ENCODE measurements around the gene XPC.

XPC gene

DNA sequence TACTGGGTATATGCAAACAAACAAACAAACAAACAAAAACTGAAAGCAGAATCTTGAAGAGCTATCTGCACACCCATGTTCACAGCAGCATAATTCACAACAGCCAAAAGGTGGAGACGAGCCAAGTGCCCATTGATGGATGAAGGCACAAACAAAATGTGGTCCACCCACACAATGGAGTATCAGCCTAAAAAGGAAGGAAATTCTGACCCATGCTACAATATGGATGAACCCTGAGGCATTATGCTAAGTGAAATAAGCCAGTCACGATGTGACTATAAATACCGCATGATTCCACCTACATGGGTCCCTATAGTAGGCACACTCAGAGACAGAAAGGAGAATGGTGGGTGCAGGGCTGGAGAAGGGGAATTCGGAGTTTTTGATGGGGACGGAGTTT, 24.1 kb downstream of the XPC start:
- no peak for DNase-seq
- TF ChIP-seq POLR2A (IDR thresholded peaks at IDR 0.05; ENCODE audit: low read length) = no peak
- no peak for TF ChIP-seq GATA1 (IDR thresholded peaks at IDR 0.05; ENCODE audit: low read depth, low read length)

DNA sequence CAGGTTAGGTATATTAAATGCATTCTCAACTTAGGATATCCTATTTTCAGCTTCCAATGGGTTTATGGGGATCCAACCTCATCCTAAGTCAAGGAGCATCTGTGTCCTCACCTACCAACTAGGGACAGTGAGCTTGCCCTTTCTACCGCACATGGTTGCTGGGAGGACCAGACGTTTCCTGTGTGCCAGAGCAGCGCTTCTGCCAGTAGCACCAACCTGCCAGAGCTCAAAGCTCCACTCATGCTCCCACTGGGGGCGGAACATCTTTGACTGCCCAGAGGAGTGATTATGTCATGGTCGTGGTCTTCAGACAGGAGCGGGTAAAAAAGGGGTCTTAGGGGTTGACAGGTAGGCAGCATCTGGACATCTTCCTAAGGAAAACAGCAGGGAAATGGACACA, 24.7 kb downstream of the XPC start:
- DNase-seq = no peak
- no peak for TF ChIP-seq POLR2A (IDR thresholded peaks at IDR 0.05; ENCODE audit: low read length)
- no peak for TF ChIP-seq GATA1 (IDR thresholded peaks at IDR 0.05; ENCODE audit: low read depth, low read length)

DNA sequence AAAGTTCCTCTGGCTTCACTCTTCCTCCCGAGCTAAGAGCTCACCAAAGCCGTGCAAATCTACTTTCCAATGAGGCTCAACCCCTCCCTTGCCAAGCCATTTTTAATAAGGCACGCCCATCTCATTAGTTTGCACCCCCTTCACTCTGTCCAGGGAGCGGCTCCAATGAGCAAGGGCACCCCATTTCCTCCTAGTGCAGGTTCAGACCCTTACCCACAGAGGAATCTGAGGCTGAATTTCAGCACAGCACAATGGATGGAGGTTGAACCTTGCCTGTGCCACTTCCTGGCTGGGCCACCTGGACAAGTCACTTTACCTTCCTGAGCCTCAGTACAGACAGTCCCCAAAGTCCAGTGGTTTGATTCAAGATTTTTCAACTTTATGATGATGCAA, 25.4 kb downstream of the XPC start:
- no peak for DNase-seq
- no peak for TF ChIP-seq POLR2A (IDR thresholded peaks at IDR 0.05; ENCODE audit: low read length)
- no peak for TF ChIP-seq GATA1 (IDR thresholded peaks at IDR 0.05; ENCODE audit: low read depth, low read length)

DNA sequence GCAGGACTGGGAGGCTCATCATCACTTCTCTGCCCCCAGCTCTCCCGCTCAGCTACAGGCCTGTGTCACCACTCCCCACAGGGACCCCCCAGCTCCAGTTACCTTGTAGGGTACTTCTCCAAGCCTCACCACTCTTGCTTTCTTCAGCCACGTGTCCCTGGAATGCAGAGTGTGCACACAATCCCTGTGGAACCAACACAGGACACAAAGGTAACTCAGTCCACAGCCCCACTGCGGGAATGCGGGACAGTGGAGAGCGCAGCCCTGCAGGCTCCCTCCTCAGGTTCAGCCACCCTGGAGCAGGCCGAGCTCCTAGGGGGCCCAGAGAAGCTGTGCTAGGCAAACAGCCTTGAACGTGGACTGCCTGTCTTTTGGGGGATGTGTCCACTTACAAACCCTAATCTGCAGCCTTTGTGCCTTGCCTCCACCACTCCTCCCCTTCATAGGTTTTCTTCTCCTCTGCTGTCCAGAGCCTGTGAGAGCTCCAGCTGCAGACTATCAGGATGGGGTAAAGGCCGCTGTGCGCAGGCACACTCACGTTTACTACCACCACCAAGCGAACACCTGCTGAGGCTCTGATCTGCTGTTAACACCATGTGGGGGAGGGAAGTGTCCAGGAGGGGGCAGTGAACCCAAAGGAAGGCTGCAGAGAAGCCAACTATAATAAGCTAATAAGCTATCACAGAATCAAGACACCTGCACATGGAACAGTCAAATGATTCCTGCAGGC, 26.0 kb downstream of the XPC start:
- peak in 1 of 2 experiments; percentile 25 for DNase-seq

DNA sequence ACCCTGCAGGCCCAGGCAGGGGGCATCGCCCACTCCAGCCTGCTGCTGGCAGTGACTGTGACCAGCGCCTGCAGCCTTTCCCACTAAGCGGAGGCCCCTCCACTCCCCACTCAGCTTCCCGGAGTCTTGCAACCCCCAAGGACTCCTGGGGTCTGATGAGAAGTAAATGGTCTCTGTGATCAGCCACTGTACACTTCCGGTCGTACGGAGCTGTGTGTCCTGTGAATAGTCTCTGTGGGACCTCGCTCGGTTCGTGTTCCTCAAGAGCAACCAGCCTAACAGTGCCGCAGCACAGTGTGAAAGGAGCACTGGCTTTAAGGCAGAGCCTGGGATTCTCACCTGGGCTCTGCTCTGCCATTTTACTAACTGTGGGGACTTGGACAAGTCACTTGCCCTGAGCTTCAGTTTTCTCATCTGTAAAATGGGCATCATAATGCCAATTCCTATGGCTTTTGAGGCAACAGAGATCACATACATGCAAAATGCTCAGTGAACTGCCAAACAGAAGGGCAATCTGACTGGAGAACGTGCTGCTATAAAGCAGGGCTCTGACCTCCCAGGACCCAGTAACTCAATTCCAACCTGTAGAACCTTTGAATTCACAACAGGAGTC, 26.8 kb downstream of the XPC start:
- DNase-seq = no peak
- TF ChIP-seq GATA1 (IDR thresholded peaks at IDR 0.05; ENCODE audit: low read depth, low read length) (no peak), POLR2A (IDR thresholded peaks at IDR 0.05; ENCODE audit: low read length) (no peak)

More for the DNA sequence above, 26.0 kb downstream of the XPC start:
- TF ChIP-seq GATA1 (IDR thresholded peaks at IDR 0.05; ENCODE audit: low read depth, low read length) (no peak), POLR2A (IDR thresholded peaks at IDR 0.05; ENCODE audit: low read length) (no peak)

DNA sequence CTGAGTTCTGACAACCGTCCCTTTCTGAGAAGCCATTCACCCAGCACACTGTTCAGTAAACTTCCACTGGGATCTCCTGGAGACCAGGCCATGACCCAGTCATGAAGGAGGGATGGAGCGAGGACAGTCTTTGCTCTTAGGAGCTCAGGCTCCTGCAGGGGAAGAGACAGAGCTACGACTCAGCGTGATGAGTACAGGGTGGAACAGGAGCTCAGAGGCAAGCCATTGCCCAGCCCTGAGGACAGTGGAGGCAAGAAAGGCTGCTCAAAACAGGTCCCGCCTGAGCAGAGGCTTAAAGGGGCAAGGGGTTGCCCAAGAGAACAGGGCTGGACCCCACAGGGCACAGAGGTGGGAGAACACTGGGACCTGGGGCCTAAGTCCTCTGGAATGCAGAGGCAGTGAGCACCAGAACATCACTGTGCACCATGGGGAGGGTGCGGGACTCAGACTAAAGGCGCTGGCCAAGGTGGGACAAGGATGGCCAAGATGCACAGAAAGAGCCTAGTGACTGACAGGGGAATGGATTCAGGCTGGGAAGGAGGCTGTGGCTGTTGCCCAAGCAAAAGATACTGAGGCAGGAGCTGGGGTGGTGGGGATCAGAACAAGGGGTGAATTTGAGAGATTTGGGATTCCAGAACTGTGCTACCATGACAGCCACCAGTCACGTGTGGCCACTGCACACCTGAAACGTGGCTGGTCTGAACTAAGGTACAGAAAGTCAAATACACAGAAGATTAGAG, 27.7 kb downstream of the XPC start:
- TF ChIP-seq POLR2A (IDR thresholded peaks at IDR 0.05; ENCODE audit: low read length) = no peak
- no peak for TF ChIP-seq GATA1 (IDR thresholded peaks at IDR 0.05; ENCODE audit: low read depth, low read length)
- DNase-seq = no peak

DNA sequence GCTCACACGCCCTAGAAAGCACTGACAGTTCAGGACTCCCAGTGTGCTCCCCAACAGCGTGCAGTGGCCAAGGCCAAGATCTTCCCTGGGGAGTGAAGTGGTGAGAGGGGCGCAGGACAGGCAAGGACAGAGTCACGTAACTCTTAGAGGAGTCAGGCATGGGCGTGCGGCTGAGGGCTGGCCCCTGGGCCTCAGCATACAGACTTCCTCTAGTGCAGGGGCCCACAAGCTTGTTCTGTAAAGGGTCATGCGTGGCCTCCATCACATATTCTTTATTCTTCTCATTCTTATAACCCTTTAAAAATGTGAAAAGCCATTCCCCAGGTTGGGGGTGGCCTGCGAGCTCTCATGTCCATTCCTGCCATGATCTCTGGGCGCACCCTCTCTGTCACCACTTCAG, 28.3 kb downstream of the XPC start:
- no peak for TF ChIP-seq POLR2A (IDR thresholded peaks at IDR 0.05; ENCODE audit: low read length)
- no peak for TF ChIP-seq GATA1 (IDR thresholded peaks at IDR 0.05; ENCODE audit: low read depth, low read length)
- DNase-seq = no peak

DNA sequence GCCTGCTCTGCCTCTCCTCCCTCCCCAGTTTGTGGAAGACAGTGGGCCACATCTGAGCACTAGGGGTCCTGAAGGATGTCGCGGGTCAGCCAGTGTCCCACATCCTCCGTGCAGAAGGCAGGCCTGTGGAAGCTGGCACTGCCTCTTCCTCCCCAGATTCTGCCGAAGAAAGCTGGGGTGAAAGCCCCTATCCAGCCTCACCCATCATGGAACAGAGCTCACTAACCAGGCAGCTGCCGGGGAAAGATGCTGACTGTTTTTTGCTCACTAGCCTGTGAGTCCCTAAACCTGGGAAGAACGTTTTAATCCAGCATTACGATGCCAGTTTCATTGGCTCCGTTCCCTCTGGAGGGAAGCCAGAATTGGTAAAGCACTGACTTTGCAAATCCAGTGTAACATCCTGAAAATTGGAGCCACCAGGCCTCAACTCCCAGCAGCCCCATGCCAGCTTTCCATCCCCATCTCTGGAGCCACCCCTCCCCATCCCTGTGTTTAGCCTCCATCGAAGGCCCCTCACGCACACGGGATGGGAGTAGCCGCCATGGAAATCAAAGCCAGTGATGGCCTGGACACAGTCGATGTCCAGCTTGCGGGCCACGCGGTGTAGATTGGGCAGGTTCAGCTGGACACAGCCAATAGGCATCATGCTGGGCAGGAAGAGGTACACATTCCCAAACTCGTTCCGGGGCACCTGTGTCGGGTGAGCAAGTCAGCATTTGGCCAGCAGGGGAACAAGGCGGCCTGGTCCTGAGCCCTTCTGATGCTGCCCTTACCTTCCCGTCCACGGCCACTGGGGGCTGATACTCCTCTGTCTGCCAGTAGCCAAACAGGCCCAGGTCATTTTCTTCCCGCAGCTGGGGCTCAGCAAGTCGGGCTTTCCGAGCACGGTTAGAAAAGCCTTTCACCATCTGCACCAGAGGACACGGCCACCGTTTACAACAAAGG, 30.1 kb downstream of the XPC start:
- DNase-seq = no peak
- TF ChIP-seq POLR2A (IDR thresholded peaks at IDR 0.05; ENCODE audit: low read length) (no peak), GATA1 (IDR thresholded peaks at IDR 0.05; ENCODE audit: low read depth, low read length) (no peak)

DNA sequence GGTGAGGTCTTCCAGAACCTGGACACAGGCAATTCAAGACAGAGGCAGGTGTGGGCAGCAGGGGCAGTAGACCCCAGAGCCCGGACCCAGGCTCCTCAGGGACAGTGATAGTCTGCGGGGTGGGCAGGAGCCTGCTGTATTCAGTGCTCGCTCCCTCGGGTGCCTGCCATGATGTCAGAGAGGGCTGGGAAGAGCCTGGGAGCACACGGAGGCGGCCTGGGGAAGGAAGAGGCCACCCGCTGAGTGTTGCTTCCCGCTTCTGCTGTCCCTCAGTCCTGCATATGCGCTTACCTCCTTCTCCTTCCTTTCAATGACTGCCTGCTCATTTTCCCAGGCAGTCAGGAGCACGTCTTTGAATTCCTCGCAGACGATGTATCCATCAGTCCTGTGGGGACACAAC, 30.8 kb downstream of the XPC start:
- DNase-seq = no peak

DNA sequence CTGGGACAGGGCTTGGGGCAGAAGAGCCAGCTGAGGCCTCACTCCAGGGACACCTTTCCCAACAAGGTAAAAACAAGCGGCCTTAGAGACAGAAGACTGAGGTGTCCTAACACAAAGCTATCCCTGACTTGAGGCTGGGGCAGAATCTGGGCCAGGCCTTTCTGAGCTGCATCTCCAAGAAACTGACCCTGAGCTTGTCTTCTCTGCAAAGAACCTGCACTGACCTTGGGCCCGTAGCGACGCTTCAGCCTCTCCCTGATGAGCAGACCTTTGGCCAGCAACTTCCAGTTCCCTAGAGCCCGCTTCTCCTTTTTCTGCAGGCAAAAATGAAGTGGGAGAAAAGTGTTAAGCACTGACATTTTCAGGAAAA, 31.4 kb downstream of the XPC start:
- DNase-seq = no peak
- no peak for TF ChIP-seq GATA1 (IDR thresholded peaks at IDR 0.05; ENCODE audit: low read depth, low read length)
- TF ChIP-seq POLR2A (IDR thresholded peaks at IDR 0.05; ENCODE audit: low read length) = no peak

More for the DNA sequence above, 30.8 kb downstream of the XPC start:
- TF ChIP-seq GATA1 (IDR thresholded peaks at IDR 0.05; ENCODE audit: low read depth, low read length) (no peak), POLR2A (IDR thresholded peaks at IDR 0.05; ENCODE audit: low read length) (no peak)

DNA sequence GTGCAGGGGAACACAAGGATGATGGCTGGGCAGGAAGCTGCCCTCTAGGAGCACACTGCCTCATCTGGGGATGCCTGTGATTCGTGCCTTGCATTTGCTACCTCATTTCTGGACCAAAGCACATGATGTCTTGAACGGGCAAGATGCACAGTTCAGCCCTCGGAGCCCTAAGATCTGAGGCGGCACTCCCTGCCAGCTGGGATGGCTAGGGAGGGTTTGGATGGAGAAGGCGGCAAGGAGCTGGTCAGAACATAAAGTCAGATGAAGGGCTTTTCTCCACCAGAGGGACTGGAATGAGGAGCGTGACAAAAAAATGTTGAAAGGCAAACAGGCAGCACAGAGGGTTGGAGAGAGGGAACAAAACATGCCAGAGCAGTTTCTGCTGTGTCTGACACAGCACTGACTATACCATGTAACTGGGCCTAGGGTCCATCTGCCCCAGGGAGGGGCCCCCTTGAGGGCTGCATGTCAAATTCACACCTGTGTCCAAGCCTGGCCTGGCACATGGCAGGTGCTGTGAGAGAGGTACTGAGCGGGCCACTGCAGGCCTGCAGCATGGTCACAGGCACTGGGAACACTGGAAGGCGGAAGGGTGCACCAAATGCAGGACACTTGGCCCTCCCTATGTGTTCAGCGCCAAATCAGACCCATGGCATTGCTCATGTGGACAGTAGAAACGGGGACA, 31.9 kb downstream of the XPC start:
- no peak for DNase-seq
- TF ChIP-seq POLR2A (IDR thresholded peaks at IDR 0.05; ENCODE audit: low read length) (no peak), GATA1 (IDR thresholded peaks at IDR 0.05; ENCODE audit: low read depth, low read length) (no peak)

DNA sequence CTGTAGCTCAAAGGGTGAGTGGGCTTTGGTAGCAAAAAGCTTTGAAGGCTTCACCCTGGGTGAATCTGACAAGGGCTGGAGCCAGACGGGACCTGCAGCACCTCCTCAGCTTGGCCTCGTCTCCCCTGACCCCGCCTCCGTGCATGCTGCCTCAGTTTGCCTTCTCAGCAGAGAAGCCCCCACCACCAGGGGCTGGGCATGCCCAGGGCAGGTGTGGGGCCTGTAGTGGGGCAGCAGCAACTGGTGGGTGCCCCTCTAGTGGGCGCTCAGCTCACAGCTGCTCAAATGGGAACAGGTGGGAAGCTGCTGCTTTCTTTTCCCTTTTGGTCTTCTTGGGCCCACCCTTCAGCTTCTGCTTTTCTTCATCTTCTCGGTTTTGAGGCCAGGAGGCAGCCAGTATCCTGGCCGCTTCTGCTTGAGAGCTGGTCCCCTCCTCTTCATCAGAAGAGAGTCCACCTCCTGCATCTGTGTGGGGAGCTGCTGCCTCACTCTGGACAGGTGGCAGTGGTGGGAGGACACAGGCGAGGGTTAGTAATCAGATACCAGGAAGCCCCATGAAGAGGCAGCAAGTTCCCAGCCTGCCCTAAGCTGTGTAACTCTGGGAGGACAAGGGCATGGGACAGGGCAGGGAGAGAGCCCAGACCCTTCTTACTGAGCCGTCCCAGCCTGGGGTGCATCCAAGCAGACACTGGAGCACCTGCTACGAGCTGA, 32.6 kb downstream of the XPC start:
- DNase-seq = no peak
- TF ChIP-seq POLR2A (IDR thresholded peaks at IDR 0.05; ENCODE audit: low read length) = no peak

DNA sequence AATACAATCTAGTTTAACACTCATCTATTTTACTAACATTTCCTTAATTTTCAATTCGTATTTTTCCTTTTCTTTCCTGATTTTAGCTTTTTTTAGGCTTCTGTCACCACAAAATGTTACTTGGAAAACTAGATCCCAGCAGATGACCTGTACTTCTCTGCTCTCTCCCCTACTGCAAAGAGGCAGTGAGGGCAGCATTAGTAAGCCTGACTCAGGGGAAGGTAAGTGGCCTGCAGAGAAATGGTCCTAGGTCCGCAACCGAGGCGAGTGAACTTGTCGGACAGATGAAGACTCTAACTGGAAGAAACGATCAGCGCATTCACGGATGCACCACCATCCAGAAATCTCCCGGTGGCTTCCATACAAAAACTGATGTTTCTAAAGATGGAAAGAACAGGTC, 33.2 kb downstream of the XPC start:
- DNase-seq = no peak
- no peak for TF ChIP-seq GATA1 (IDR thresholded peaks at IDR 0.05; ENCODE audit: low read depth, low read length)
- no peak for TF ChIP-seq POLR2A (IDR thresholded peaks at IDR 0.05; ENCODE audit: low read length)
